K562 (cell line): ENCODE data around the gene CABLES1. TPM values are rescaled to one million over a fixed set of nuclear protein-coding genes. Genes with fewer than 3 reads are reported as not detected.

Experiments used
- ATAC-seq: fragments of 200-7000 bp; cut with Tn5 transposase; 3 replicates; pipeline ENCODE4 v1.9.1; 2020; ENCODE audit warnings: moderate library complexity
- BruUV-seq: library from RNA; stranded (reverse); fragments of 400-500 nt; replicated peaks from 2 replicates; lab custom pipeline; 2021; lab: Mats Ljungman, UMichigan
- CTCF ChIA-PET: fragments of 300-600 bp; formaldehyde crosslinking; extraction: SDS; loops from one replicate; lab custom pipeline; 2021; ENCODE audit warnings: low intra/inter-chr PET ratio; lab: Yijun Ruan, JAX
- POLR2A ChIA-PET: fragments of 300-600, 350-650 bp; sonication (Branson Sonifier 250); formaldehyde crosslinking; extraction: SDS; loops from one replicate; lab custom pipeline; 2021; ENCODE audit warnings: antibody characterized with exemption, inconsistent platforms; lab: Yijun Ruan, JAX
- DNase-seq, 4 experiments: peaks; one replicate each; pipeline versions ENCODE4 v3.0.0 to v3.0.0-alpha.2; 2011 to 2018; ENCODE audit warnings: low spot score in 3 of 4, mixed read lengths in 3 of 4; ENCODE audit errors: extremely low read depth in 1 of 4
- FAIRE-seq: peaks from 2 replicates; lab custom pipeline; 2011; peaks lifted over from hg19 to GRCh38; lab: Jason Lieb, UNC
- H2AFZ ChIP-seq: 2 replicates; pipeline ENCODE4 v1.6.0; 2011; ENCODE audit warnings: low read depth, low read length, control low read depth, inconsistent platforms
- H3K27ac ChIP-seq: fragments of 200-600 bp; 3 replicates; pipeline ENCODE4 v1.8.0; 2011; ENCODE audit warnings: low read depth, mild to moderate bottlenecking, control low read depth, inconsistent platforms, low read length, moderate library complexity, mixed read lengths; ENCODE audit errors: extremely low read depth
- H3K27me3 ChIP-seq, 2 experiments: fragments of 300-600 bp in 1 of 2; 2 replicates in 1 of 2; 3 replicates in 1 of 2; pipeline versions ENCODE4 v1.6.0 to v1.8.0; 2011; ENCODE audit warnings: inconsistent platforms in 2 of 2, low read length in 2 of 2, mild to moderate bottlenecking in 1 of 2, mixed read lengths in 1 of 2, moderate library complexity in 1 of 2; ENCODE audit not compliant: control insufficient read depth in 2 of 2, insufficient read depth in 2 of 2
- H3K36me3 ChIP-seq: fragments of 300-600 bp; 3 replicates; pipeline ENCODE4 v1.8.0; 2011; ENCODE audit warnings: mild to moderate bottlenecking, low read length, inconsistent platforms; ENCODE audit not compliant: control insufficient read depth, insufficient read depth
- H3K4me1 ChIP-seq, 2 experiments: fragments of 200-600 bp in 1 of 2; replicated peaks in 1 of 2; 2 replicates in 1 of 2; 3 replicates in 1 of 2; pipeline versions ENCODE4 v1.5.1 to v1.8.0; 2011; ENCODE audit warnings: inconsistent platforms in 2 of 2, low read length in 2 of 2, mild to moderate bottlenecking in 1 of 2, mixed read lengths in 1 of 2, moderate library complexity in 1 of 2; ENCODE audit not compliant: control insufficient read depth in 2 of 2, insufficient read depth in 2 of 2
- H3K4me2 ChIP-seq: 2 replicates; pipeline ENCODE4 v1.6.1; 2011; ENCODE audit warnings: low read length, control low read depth, inconsistent platforms, mixed read lengths; ENCODE audit not compliant: insufficient read depth
- H3K4me3 ChIP-seq: fragments of 200-600 bp; sonication (generic), shearing (Covaris generic); 2 replicates; pipeline ENCODE4 v1.5.1; 2016; ENCODE audit warnings: control low read depth, inconsistent platforms
- H3K79me2 ChIP-seq: fragments of 200-600 bp; 3 replicates; pipeline ENCODE4 v1.8.0; 2011; ENCODE audit warnings: low read length, inconsistent platforms; ENCODE audit not compliant: control insufficient read depth, insufficient read depth
- H3K9ac ChIP-seq, 2 experiments: 2 replicates each; pipeline versions ENCODE4 v1.6.0 to v1.6.1; 2011; ENCODE audit warnings: low read depth in 2 of 2, low read length in 2 of 2, control low read depth in 1 of 2, inconsistent platforms in 1 of 2, mild to moderate bottlenecking in 1 of 2, mixed read lengths in 1 of 2; ENCODE audit not compliant: insufficient read depth in 1 of 2
- H3K9me1 ChIP-seq: one replicate; pipeline ENCODE4 v1.6.0; 2011; ENCODE audit warnings: inconsistent platforms, mild to moderate bottlenecking, low read length, moderate library complexity; ENCODE audit not compliant: control insufficient read depth, insufficient read depth
- H3K9me3 ChIP-seq: replicated peaks from 2 replicates; pipeline ENCODE4 v1.5.1; 2011; ENCODE audit warnings: low read depth, low read length, inconsistent platforms; ENCODE audit not compliant: control insufficient read depth, insufficient read depth
- H4K20me1 ChIP-seq: replicated peaks from 2 replicates; pipeline ENCODE4 v1.6.1; 2011; ENCODE audit warnings: low read length, inconsistent platforms, mixed read lengths; ENCODE audit not compliant: control insufficient read depth, insufficient read depth
- CHD2 ChIP-seq: IDR thresholded peaks from 2 replicates; pipeline ENCODE4 v1.6.1; 2011; ENCODE audit warnings: low read depth, low read length
- HOXB6 ChIP-seq: fragments of 250-450 bp; sonication (Bioruptor Pico); IDR thresholded peaks from 2 replicates; pipeline ENCODE4 v1.5.1; 2022; ENCODE audit warnings: mild to moderate bottlenecking, borderline replicate concordance
- KDM2B ChIP-seq: fragments of 250-450 bp; sonication (Bioruptor Pico); IDR thresholded peaks from 2 replicates; pipeline ENCODE4 v1.8.0; 2021; ENCODE audit warnings: mild to moderate bottlenecking, moderate library complexity
- KDM4B ChIP-seq, 2 experiments: fragments of 450-650 bp in 1 of 2; sonication (generic) in 1 of 2; IDR thresholded peaks; 2 replicates each; pipeline ENCODE4 v1.6.1; 2016 to 2017; ENCODE audit warnings: borderline replicate concordance in 2 of 2, antibody characterized with exemption in 1 of 2, low read depth in 1 of 2, mild to moderate bottlenecking in 1 of 2
- ZNF24 ChIP-seq: fragments of 450-650 bp; IDR thresholded peaks from 2 replicates; pipeline ENCODE4 v1.6.1; 2016
- ZNF3 ChIP-seq: fragments of 250-450 bp; sonication (Bioruptor Pico); IDR thresholded peaks from 2 replicates; pipeline ENCODE4 v1.5.0; 2021; ENCODE audit warnings: mild to moderate bottlenecking, moderate library complexity
- ZNF311 ChIP-seq: fragments of 250-450 bp; sonication (Bioruptor Pico); IDR thresholded peaks from 2 replicates; pipeline ENCODE4 v1.4.0; 2020; ENCODE audit warnings: mild to moderate bottlenecking, moderate library complexity
- ZNF76 ChIP-seq: fragments of 250-450 bp; sonication (Bioruptor Pico); IDR thresholded peaks from 2 replicates; pipeline ENCODE4 v1.4.0; 2020; ENCODE audit warnings: mild to moderate bottlenecking, moderate library complexity, borderline replicate concordance
- WGBS: fragments of 100-300 bp; shearing (Covaris generic); methylation state at CpG from one replicate; pipeline ENCODE4 v1.1.6; 2016; ENCODE audit warnings: low coverage, mixed read lengths; ENCODE audit not compliant: insufficient coverage; ENCODE audit errors: missing lambda C conversion rate; 5-methylcytosine and 5-hydroxymethylcytosine counted together
- in situ Hi-C: fragments of 300-500 bp; cut with MboI; formaldehyde crosslinking; loops from 4 replicates; pipeline ENCODE4 v1.15.0; 2018; ENCODE audit warnings: inconsistent platforms, mixed read lengths
- intact Hi-C: fragments of 100-400 bp; cut with micrococcal nuclease; formaldehyde crosslinking; loops from 2 replicates; pipeline ENCODE4 v1.14.2; 2022
- polyA plus RNA-seq, 8 experiments: library from polyadenylated mRNA; depleted of rRNA in 4 of 8; stranded (reverse) in 5 of 8; unstranded in 3 of 8; fragments of >200 nt; fragmentation: Nextera tagmentation in 2 of 8; fragmentation: Illumina TruSeq in 1 of 8; extraction: Ambion mirVana in 2 of 8; extraction: Trizol in 1 of 8; gene quantifications; 2 replicates each; pipeline versions ENCODE4 v1.2.1 to v1.2.3, GENCODE V29; 2011 to 2014; ENCODE audit warnings: inconsistent platforms in 1 of 8, missing spikeins in 1 of 8
- total RNA-seq, 7 experiments: library from RNA; depleted of rRNA in 6 of 7; stranded (reverse); fragments of >200 nt in 6 of 7; fragmentation: Illumina TruSeq in 2 of 7; extraction: Trizol in 2 of 7; gene quantifications; 2 replicates each; pipeline versions ENCODE4 v1.2.1 to v1.2.3, GENCODE V29; 2011 to 2021; ENCODE audit warnings: low replicate concordance in 1 of 7
- TF ChIP-seq, protein P1 (sequence below): fragments of 200-800 bp; sonication (Bioruptor generic); IDR thresholded peaks from 2 replicates; pipeline ENCODE4 v1.6.1; 2017; ENCODE audit warnings: missing genetic modification characterization, missing compliant biosample characterization
- TF ChIP-seq, protein P2 (sequence below): sonication (generic); formaldehyde crosslinking; IDR thresholded peaks from 2 replicates; pipeline ENCODE4 v1.8.0; 2022; ENCODE audit warnings: mild to moderate bottlenecking, missing genetic modification reagents, borderline replicate concordance
- TF ChIP-seq, protein P3 (sequence below): sonication (generic); formaldehyde crosslinking; IDR thresholded peaks from 2 replicates; pipeline ENCODE4 v1.8.0; 2022; ENCODE audit warnings: mild to moderate bottlenecking, missing genetic modification reagents
- TF ChIP-seq, protein P4 (sequence below): fragments of 150-350 bp; IDR thresholded peaks from 2 replicates; pipeline ENCODE4 v1.6.1; 2014; ENCODE audit warnings: low read depth, mild to moderate bottlenecking, low read length, borderline replicate concordance

The CABLES1 gene
- total and polyA plus RNA-seq, 9 of the 15 experiments (the other 6 are each of a cell fraction or from before 2014, with no cell fraction given), result 0.04 to 0.10 (median 0.06) TPM; not detected in 3

DNA sequence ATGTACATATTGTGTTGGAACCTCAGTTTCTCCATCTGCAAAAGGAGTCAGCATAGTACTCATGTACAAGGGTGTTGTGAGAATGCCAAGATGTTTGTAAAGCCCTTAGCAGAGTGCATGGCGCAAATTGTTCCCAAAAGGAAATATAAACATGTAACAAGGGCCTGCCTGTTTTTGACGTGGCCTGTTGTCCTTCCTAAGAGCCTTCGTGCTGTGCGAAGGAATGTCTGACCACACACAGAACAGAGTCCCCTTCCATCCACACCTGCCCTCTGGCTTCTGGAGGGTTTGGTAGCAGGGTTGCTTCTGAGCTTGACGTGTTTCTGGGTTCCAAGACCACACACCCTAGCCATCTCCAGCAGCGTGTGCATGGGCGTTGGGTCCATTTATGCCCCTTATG lies 34.9 kb downstream of the CABLES1 start:
- POLR2A ChIA-PET, result interaction anchor here (0.7 to 1.5 kb wide), 3 partner anchors 12 to 37 kb away, joined by 3 to 5 read pairs (median 4); no protein-coding TSS in a partner anchor
- TF ChIP-seq KDM4B (IDR thresholded peaks at IDR 0.05; ENCODE audit: borderline replicate concordance in 2 of 2, low read depth in 1 of 2) (no peak), ZNF24 (no peak), CHD2 (no peak), KDM2B (CRISPR knock-in tag) (no peak), HOXB6 (CRISPR knock-in tag) (no peak), ZNF311 (CRISPR knock-in tag) (no peak), ZNF3 (no peak), ZNF76 (CRISPR knock-in tag) (no peak)
- TF ChIP-seq, protein P1, sequence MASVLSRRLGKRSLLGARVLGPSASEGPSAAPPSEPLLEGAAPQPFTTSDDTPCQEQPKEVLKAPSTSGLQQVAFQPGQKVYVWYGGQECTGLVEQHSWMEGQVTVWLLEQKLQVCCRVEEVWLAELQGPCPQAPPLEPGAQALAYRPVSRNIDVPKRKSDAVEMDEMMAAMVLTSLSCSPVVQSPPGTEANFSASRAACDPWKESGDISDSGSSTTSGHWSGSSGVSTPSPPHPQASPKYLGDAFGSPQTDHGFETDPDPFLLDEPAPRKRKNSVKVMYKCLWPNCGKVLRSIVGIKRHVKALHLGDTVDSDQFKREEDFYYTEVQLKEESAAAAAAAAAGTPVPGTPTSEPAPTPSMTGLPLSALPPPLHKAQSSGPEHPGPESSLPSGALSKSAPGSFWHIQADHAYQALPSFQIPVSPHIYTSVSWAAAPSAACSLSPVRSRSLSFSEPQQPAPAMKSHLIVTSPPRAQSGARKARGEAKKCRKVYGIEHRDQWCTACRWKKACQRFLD, result no peak
- TF ChIP-seq, protein P2, sequence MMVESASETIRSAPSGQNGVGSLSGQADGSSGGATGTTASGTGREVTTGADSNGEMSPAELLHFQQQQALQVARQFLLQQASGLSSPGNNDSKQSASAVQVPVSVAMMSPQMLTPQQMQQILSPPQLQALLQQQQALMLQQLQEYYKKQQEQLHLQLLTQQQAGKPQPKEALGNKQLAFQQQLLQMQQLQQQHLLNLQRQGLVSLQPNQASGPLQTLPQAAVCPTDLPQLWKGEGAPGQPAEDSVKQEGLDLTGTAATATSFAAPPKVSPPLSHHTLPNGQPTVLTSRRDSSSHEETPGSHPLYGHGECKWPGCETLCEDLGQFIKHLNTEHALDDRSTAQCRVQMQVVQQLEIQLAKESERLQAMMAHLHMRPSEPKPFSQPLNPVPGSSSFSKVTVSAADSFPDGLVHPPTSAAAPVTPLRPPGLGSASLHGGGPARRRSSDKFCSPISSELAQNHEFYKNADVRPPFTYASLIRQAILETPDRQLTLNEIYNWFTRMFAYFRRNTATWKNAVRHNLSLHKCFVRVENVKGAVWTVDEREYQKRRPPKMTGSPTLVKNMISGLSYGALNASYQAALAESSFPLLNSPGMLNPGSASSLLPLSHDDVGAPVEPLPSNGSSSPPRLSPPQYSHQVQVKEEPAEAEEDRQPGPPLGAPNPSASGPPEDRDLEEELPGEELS, result no peak
- TF ChIP-seq, protein P3, sequence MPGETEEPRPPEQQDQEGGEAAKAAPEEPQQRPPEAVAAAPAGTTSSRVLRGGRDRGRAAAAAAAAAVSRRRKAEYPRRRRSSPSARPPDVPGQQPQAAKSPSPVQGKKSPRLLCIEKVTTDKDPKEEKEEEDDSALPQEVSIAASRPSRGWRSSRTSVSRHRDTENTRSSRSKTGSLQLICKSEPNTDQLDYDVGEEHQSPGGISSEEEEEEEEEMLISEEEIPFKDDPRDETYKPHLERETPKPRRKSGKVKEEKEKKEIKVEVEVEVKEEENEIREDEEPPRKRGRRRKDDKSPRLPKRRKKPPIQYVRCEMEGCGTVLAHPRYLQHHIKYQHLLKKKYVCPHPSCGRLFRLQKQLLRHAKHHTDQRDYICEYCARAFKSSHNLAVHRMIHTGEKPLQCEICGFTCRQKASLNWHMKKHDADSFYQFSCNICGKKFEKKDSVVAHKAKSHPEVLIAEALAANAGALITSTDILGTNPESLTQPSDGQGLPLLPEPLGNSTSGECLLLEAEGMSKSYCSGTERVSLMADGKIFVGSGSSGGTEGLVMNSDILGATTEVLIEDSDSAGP (CRISPR knock-in tag), result no peak
- TF ChIP-seq, protein P4, sequence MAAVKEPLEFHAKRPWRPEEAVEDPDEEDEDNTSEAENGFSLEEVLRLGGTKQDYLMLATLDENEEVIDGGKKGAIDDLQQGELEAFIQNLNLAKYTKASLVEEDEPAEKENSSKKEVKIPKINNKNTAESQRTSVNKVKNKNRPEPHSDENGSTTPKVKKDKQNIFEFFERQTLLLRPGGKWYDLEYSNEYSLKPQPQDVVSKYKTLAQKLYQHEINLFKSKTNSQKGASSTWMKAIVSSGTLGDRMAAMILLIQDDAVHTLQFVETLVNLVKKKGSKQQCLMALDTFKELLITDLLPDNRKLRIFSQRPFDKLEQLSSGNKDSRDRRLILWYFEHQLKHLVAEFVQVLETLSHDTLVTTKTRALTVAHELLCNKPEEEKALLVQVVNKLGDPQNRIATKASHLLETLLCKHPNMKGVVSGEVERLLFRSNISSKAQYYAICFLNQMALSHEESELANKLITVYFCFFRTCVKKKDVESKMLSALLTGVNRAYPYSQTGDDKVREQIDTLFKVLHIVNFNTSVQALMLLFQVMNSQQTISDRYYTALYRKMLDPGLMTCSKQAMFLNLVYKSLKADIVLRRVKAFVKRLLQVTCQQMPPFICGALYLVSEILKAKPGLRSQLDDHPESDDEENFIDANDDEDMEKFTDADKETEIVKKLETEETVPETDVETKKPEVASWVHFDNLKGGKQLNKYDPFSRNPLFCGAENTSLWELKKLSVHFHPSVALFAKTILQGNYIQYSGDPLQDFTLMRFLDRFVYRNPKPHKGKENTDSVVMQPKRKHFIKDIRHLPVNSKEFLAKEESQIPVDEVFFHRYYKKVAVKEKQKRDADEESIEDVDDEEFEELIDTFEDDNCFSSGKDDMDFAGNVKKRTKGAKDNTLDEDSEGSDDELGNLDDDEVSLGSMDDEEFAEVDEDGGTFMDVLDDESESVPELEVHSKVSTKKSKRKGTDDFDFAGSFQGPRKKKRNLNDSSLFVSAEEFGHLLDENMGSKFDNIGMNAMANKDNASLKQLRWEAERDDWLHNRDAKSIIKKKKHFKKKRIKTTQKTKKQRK, result no peak

More for the DNA sequence above, 34.9 kb downstream of the CABLES1 start:
- FAIRE-seq, result no peak
- ATAC-seq, result no peak
- H2AFZ ChIP-seq, result no peak overlapping the region
- H3K27ac ChIP-seq, result no peak overlapping the region; the same call in 2 of the 3 replicates
- no peak overlapping the region for H3K4me2 ChIP-seq
- H3K36me3 ChIP-seq, result no peaks in the 10 kb centered on the region
- no peaks in the 10 kb centered on the region; a peak in 1 of 5 replicates for H3K4me1 ChIP-seq
- CTCF ChIA-PET, result no interaction called here
- DNase-seq, result no peak
- intact Hi-C loops, result no loop called here
- H3K9me1 ChIP-seq, result peaks cover 3% of the 10 kb centered on the region
- H3K4me3 ChIP-seq, result no peak overlapping the region
- H4K20me1 ChIP-seq, result 0 out of 2 replicates have a peak, but pooled peaks cover 3% of the 10 kb centered on the region
- no peaks in the 10 kb centered on the region for H3K79me2 ChIP-seq
- H3K27me3 ChIP-seq, result peaks cover 42 to 55% of the 10 kb centered on the region in 2 experiments
- BruUV-seq, result no TSS peak
- WGBS, result 5% methylated on average over 7 of the region's 7 CpGs
- no peaks in the 10 kb centered on the region for H3K9me3 ChIP-seq
- H3K9ac ChIP-seq, result no peak overlapping the region
- in situ Hi-C loops, result no loop called here
